Glutamatergic neuron (in vitro differentiated cells): ENCODE data around the gene UBR3. TPM values are rescaled to one million over a fixed set of nuclear protein-coding genes. Genes with fewer than 3 reads are reported as not detected.

Experiments used
- DNase-seq: peaks from one replicate; pipeline ENCODE4 v3.0.0; 2022
- H3K27ac Mint-ChIP-seq: one replicate; pipeline ENCODE4 v1.8.0; 2020; ENCODE audit warnings: mild to moderate bottlenecking, mixed read lengths, inconsistent platforms; ENCODE audit not compliant: unreplicated experiment
- H3K27me3 Mint-ChIP-seq: one replicate; pipeline ENCODE4 v1.8.0; 2020; ENCODE audit warnings: mild to moderate bottlenecking, moderate library complexity, mixed read lengths, inconsistent platforms; ENCODE audit not compliant: unreplicated experiment
- H3K36me3 Mint-ChIP-seq: one replicate; pipeline ENCODE4 v1.8.0; 2020; ENCODE audit warnings: mild to moderate bottlenecking, mixed read lengths, inconsistent platforms; ENCODE audit not compliant: unreplicated experiment
- H3K4me1 Mint-ChIP-seq: one replicate; pipeline ENCODE4 v1.8.0; 2020; ENCODE audit warnings: mild to moderate bottlenecking, low read depth, mixed read lengths, inconsistent platforms; ENCODE audit not compliant: unreplicated experiment
- H3K4me3 Mint-ChIP-seq: one replicate; pipeline ENCODE4 v1.8.0; 2020; ENCODE audit warnings: mild to moderate bottlenecking, mixed read lengths, inconsistent platforms; ENCODE audit not compliant: unreplicated experiment
- H3K9me3 Mint-ChIP-seq: one replicate; pipeline ENCODE4 v1.8.0; 2020; ENCODE audit warnings: mild to moderate bottlenecking, moderate library complexity, mixed read lengths, inconsistent platforms; ENCODE audit not compliant: unreplicated experiment
- CTCF ChIP-seq: fragments of 200-600 bp; sonication (generic); IDR thresholded peaks from one replicate; pipeline ENCODE4 v1.5.0; 2021; ENCODE audit not compliant: partially characterized antibody, unreplicated experiment
- total RNA-seq: library from RNA; stranded (reverse); fragmentation: NEBNext Ultra II Directional; extraction: Animal tissue kit (Norgen Biotek cat#: 25700); gene quantifications from one replicate; pipeline ENCODE4 v1.2.1, GENCODE V29; 2021; ENCODE audit not compliant: unreplicated experiment

The UBR3 gene
- total RNA-seq, 1 donor from 2014 or later, result 59.8 TPM

GRCh38 chr2:170009209-170009608 lies 182.0 kb downstream of the UBR3 start:
- H3K36me3 Mint-ChIP-seq, result no peaks in the 10 kb centered on the region
- no peak for TF ChIP-seq CTCF
- H3K4me1 Mint-ChIP-seq, result peaks cover 15% of the 10 kb centered on the region
- no peak overlapping the region for H3K27ac Mint-ChIP-seq
- H3K9me3 Mint-ChIP-seq, result peaks cover 3% of the 10 kb centered on the region
- H3K27me3 Mint-ChIP-seq, result peaks cover 3% of the 10 kb centered on the region
- DNase-seq, result no peak
- H3K4me3 Mint-ChIP-seq, result no peak overlapping the region

GRCh38 chr2:170012773-170013172 lies 185.5 kb downstream of the UBR3 start:
- peak; percentile 52 for TF ChIP-seq CTCF
- H3K27ac Mint-ChIP-seq, result peak overlapping the region; percentile 93
- peaks cover 3% of the 10 kb centered on the region for H3K9me3 Mint-ChIP-seq
- DNase-seq, result no peak
- peaks cover 3% of the 10 kb centered on the region for H3K27me3 Mint-ChIP-seq
- peak overlapping the region; percentile 63 for H3K4me3 Mint-ChIP-seq
- H3K36me3 Mint-ChIP-seq, result no peaks in the 10 kb centered on the region
- peaks cover 23% of the 10 kb centered on the region for H3K4me1 Mint-ChIP-seq

GRCh38 chr2:170013802-170014551 lies 186.7 kb downstream of the UBR3 start:
- Mint-ChIP-seq H3K27me3 (peaks cover 5% of the 10 kb centered on the region), H3K36me3 (no peaks in the 10 kb centered on the region), H3K4me1 (peaks cover 29% of the 10 kb centered on the region), H3K27ac (peak overlapping the region; percentile 95), H3K9me3 (peaks cover 3% of the 10 kb centered on the region), H3K4me3 (peak overlapping the region; percentile 60)
- DNase-seq, result peak; percentile 49
- no peak for TF ChIP-seq CTCF

- no peak for DNase-seq
- peaks cover 28% of the 10 kb centered on the region for H3K4me1 Mint-ChIP-seq
- peaks cover 3% of the 10 kb centered on the region for H3K9me3 Mint-ChIP-seq
- peak overlapping the region; percentile 64 for H3K27ac Mint-ChIP-seq
- no peak overlapping the region for H3K4me3 Mint-ChIP-seq
- no peaks in the 10 kb centered on the region for H3K36me3 Mint-ChIP-seq
- peaks cover 5% of the 10 kb centered on the region for H3K27me3 Mint-ChIP-seq
- no peak for TF ChIP-seq CTCF
Measured at GRCh38 chr2:170014769-170015168, 187.5 kb downstream of the UBR3 start.

GRCh38 chr2:170017860-170018532 lies 190.7 kb downstream of the UBR3 start:
- peaks cover 19% of the 10 kb centered on the region for H3K4me1 Mint-ChIP-seq
- H3K27ac Mint-ChIP-seq, result peak overlapping the region; percentile 34
- no peaks in the 10 kb centered on the region for H3K36me3 Mint-ChIP-seq
- TF ChIP-seq CTCF, result no peak
- no peak overlapping the region for H3K4me3 Mint-ChIP-seq
- peaks cover 3% of the 10 kb centered on the region for H3K9me3 Mint-ChIP-seq
- peaks cover 5% of the 10 kb centered on the region for H3K27me3 Mint-ChIP-seq
- DNase-seq, result no peak
